ENCODE measurements around the gene ST6GALNAC5.

- TF ChIP-seq CTCF (IDR thresholded peaks at IDR 0.05; ENCODE audit: insufficient read depth, low read length, poor library complexity, severe bottlenecking) (no peak), EZH2phosphoT487 (conservative IDR thresholded peaks at IDR 0.05; ENCODE audit: low read length) (no peak)
Observed at GRCh38 chr1:77031106-77031662, 163.9 kb downstream of the ST6GALNAC5 start.

Data from SU-DHL-6 (cell line).